ENCODE results near the gene NME2.

Gene NME2

GRCh38 chr17:51214920-51215319 is 48.7 kb downstream of the NME2 start:
- no peaks in the 10 kb centered on the region for H3K27me3 ChIP-seq (ENCODE audit: control insufficient read depth in 1 of 2, insufficient read depth in 2 of 2, low read length in 2 of 2)
- H3K9me3 ChIP-seq (ENCODE audit: control insufficient read depth in 2 of 2, low read length in 2 of 2) = no peaks in the 10 kb centered on the region
- no peak overlapping the region for H3K27ac ChIP-seq (ENCODE audit: low read length)
- H3K4me3 ChIP-seq (ENCODE audit: low read length in 2 of 2) = no peak overlapping the region
- H3K36me3 ChIP-seq (ENCODE audit: control insufficient read depth in 2 of 2, insufficient read depth in 2 of 2, low read length in 2 of 2) = peaks cover 24 to 25% of the 10 kb centered on the region in 2 donors
- H3K9ac ChIP-seq (ENCODE audit: low read length in 2 of 2) = no peak overlapping the region
- H3K4me1 ChIP-seq (ENCODE audit: control insufficient read depth, insufficient read depth, low read length) = no peaks in the 10 kb centered on the region

GRCh38 chr17:51217946-51218345 is 51.7 kb downstream of the NME2 start:
- Histone ChIP-seq H3K9ac (ENCODE audit: low read length in 2 of 2) (no peak overlapping the region), H3K4me1 (ENCODE audit: control insufficient read depth, insufficient read depth, low read length) (no peaks in the 10 kb centered on the region), H3K27me3 (ENCODE audit: control insufficient read depth in 1 of 2, insufficient read depth in 2 of 2, low read length in 2 of 2) (no peaks in the 10 kb centered on the region), H3K36me3 (ENCODE audit: control insufficient read depth in 2 of 2, insufficient read depth in 2 of 2, low read length in 2 of 2) (peaks cover 20 to 27% of the 10 kb centered on the region in 2 donors), H3K9me3 (ENCODE audit: control insufficient read depth in 2 of 2, low read length in 2 of 2) (no peaks in the 10 kb centered on the region), H3K27ac (ENCODE audit: low read length) (no peak overlapping the region), H3K4me3 (ENCODE audit: low read length in 2 of 2) (no peak overlapping the region)

- peaks cover 17 to 24% of the 10 kb centered on the region in 2 donors for H3K36me3 ChIP-seq (ENCODE audit: control insufficient read depth in 2 of 2, insufficient read depth in 2 of 2, low read length in 2 of 2)
- H3K9ac ChIP-seq (ENCODE audit: low read length in 2 of 2) = no peak overlapping the region
- H3K27ac ChIP-seq (ENCODE audit: low read length) = no peak overlapping the region
- no peaks in the 10 kb centered on the region for H3K9me3 ChIP-seq (ENCODE audit: control insufficient read depth in 2 of 2, low read length in 2 of 2)
- no peak overlapping the region for H3K4me3 ChIP-seq (ENCODE audit: low read length in 2 of 2)
- no peaks in the 10 kb centered on the region for H3K27me3 ChIP-seq (ENCODE audit: control insufficient read depth in 1 of 2, insufficient read depth in 2 of 2, low read length in 2 of 2)
- no peaks in the 10 kb centered on the region for H3K4me1 ChIP-seq (ENCODE audit: control insufficient read depth, insufficient read depth, low read length)
These were observed 55.1 kb downstream of the NME2 start for GRCh38 chr17:51221322-51221721.
